HepG2 (cell line): ENCODE data around the gene TTLL13.

Experiments
- CHD4 ChIP-seq: fragments of 200-600 bp; sonication (generic); IDR thresholded peaks from 2 replicates; pipeline ENCODE4 v1.7.0; 2017; ENCODE audit warnings: mild to moderate bottlenecking, low read length, borderline replicate concordance
- CTCF ChIP-seq: sonication (generic); formaldehyde crosslinking; IDR thresholded peaks from 2 replicates; pipeline ENCODE4 v1.5.0; 2020; ENCODE audit warnings: mild to moderate bottlenecking, missing genetic modification reagents, moderate library complexity
- EHMT2 ChIP-seq: fragments of 200-600 bp; sonication (generic); IDR thresholded peaks from 2 replicates; pipeline ENCODE4 v1.7.0; 2017; ENCODE audit warnings: antibody characterized with exemption, low read depth, low read length, borderline replicate concordance
- JUND ChIP-seq: sonication (generic); formaldehyde crosslinking; IDR thresholded peaks from 2 replicates; pipeline ENCODE4 v1.8.0; 2022; ENCODE audit warnings: mild to moderate bottlenecking, missing genetic modification reagents
- POLR2A ChIP-seq, 2 experiments: IDR thresholded peaks; 2 replicates each; pipeline ENCODE4 v1.6.1; 2011; ENCODE audit warnings: low read depth in 2 of 2, low read length in 2 of 2, mild to moderate bottlenecking in 1 of 2, moderate library complexity in 1 of 2; ENCODE audit not compliant: insufficient read depth in 1 of 2
- SMARCE1 ChIP-seq: fragments of 450-650 bp; IDR thresholded peaks from 2 replicates; pipeline ENCODE4 v1.6.1; 2017; ENCODE audit warnings: borderline replicate concordance
- ZFP36 ChIP-seq: fragments of 150-350 bp; IDR thresholded peaks from 2 replicates; pipeline ENCODE4 v1.6.1; 2018; ENCODE audit warnings: borderline replicate concordance, low read length, low read depth; ENCODE audit not compliant: partially characterized antibody

GRCh38 chr15:90297021-90297420 is 47.7 kb downstream of the TTLL13 start:
- no peak for TF ChIP-seq POLR2A (IDR thresholded peaks at IDR 0.05; ENCODE audit: insufficient read depth in 1 of 2, low read depth in 2 of 2, low read length in 2 of 2)
- no peak for TF ChIP-seq EHMT2
- TF ChIP-seq JUND (CRISPR knock-in tag) = no peak
- no peak for TF ChIP-seq ZFP36
- no peak for TF ChIP-seq CTCF
- TF ChIP-seq CHD4 = no peak
- TF ChIP-seq SMARCE1 = no peak
